Measurements from ENCODE around the gene FLNC. TPM values are rescaled to one million over a fixed set of nuclear protein-coding genes. Genes with fewer than 3 reads are reported as not detected.

The FLNC gene
- polyA plus RNA-seq, 3 donors, result 0.01 TPM; not detected in 2

DNA sequence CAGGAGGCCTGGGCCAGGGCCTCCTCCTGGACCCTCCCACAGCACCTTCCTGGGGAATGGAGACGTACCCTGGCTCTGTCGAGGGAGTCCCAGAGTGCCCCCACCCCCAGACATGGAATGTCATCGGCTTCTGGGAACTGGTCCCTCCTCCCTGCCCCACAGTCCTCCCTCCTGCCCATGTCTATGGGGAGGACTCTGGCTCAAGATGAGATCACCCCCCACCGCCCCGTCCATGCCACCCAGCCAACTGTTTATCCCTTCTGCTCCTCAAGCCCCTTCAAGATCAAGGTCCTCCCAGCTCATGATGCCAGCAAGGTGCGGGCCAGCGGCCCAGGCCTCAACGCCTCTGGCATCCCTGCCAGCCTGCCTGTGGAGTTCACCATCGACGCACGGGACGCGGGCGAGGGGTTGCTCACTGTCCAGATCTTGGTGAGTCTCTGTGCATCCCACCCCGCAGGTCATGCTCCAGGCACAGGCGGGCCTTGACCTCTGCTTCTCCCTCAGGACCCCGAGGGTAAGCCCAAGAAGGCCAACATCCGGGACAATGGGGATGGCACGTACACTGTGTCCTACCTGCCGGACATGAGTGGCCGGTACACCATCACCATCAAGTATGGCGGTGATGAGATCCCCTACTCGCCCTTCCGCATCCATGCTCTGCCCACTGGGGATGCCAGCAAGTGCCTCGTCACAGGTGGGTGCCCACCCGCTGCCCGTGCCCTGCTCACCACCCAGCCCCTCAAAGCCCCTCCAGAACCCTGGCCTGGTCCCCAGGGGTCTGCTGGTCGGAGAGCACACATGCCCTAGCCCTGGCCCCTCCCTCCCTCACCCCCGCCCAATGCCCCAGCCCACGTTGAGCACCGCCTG is 18.3 kb downstream of the FLNC start:
- Histone ChIP-seq H3K4me3 (replicated peaks in 1 of 3; ENCODE audit: low read depth in 2 of 3, low read length in 3 of 3) (no peak overlapping the region), H3K4me1 (ENCODE audit: control insufficient read depth in 1 of 2, insufficient read depth in 2 of 2, low read length in 2 of 2) (no peaks in the 10 kb centered on the region), H3K4me2 (replicated peaks; ENCODE audit: extremely low read depth, low read length, poor library complexity, severe bottlenecking) (no peak overlapping the region), H3K36me3 (replicated peaks in 1 of 2; ENCODE audit: control insufficient read depth in 1 of 2, insufficient read depth in 2 of 2, low read length in 2 of 2) (no peaks in the 10 kb centered on the region), H3K27me3 (ENCODE audit: control insufficient read depth in 2 of 2, insufficient read depth in 2 of 2, low read length in 2 of 2) (no peaks in the 10 kb centered on the region), H4K20me1 (ENCODE audit: insufficient read depth, low read length) (no peaks in the 10 kb centered on the region), H3K9ac (ENCODE audit: insufficient read depth, low read length, poor library complexity, severe bottlenecking) (no peak overlapping the region), H3K9me3 (replicated peaks in 1 of 2; ENCODE audit: control insufficient read depth in 1 of 2, insufficient read depth in 1 of 2, low read length in 2 of 2) (no peaks in the 10 kb centered on the region), H3K27ac (ENCODE audit: low read depth in 1 of 2, low read length in 2 of 2) (no peak overlapping the region), H3K79me2 (ENCODE audit: insufficient read depth, low read length) (no peaks in the 10 kb centered on the region), H2AFZ (ENCODE audit: insufficient read depth, low read depth, low read length, poor library complexity, severe bottlenecking) (no peak overlapping the region)
- Mint-ChIP-seq H3K9me3 (no peaks in the 10 kb centered on the region), H3K27me3 (ENCODE audit: low read depth in 3 of 3) (peaks cover 2 to 8% (median 5%) of the 10 kb centered on the region in 3 donors), H3K27ac (peak overlapping the region in 1 of 7 donors; percentile 43), H3K4me3 (no peak overlapping the region), H3K4me1 (no peaks in the 10 kb centered on the region), H3K36me3 (no peaks in the 10 kb centered on the region)
- intact Hi-C loops (cut with micrococcal nuclease), result no loop called here
- 95% methylated on average over 23 of the region's 31 CpGs for WGBS (ENCODE audit: insufficient coverage)
- TF ChIP-seq, protein P1, sequence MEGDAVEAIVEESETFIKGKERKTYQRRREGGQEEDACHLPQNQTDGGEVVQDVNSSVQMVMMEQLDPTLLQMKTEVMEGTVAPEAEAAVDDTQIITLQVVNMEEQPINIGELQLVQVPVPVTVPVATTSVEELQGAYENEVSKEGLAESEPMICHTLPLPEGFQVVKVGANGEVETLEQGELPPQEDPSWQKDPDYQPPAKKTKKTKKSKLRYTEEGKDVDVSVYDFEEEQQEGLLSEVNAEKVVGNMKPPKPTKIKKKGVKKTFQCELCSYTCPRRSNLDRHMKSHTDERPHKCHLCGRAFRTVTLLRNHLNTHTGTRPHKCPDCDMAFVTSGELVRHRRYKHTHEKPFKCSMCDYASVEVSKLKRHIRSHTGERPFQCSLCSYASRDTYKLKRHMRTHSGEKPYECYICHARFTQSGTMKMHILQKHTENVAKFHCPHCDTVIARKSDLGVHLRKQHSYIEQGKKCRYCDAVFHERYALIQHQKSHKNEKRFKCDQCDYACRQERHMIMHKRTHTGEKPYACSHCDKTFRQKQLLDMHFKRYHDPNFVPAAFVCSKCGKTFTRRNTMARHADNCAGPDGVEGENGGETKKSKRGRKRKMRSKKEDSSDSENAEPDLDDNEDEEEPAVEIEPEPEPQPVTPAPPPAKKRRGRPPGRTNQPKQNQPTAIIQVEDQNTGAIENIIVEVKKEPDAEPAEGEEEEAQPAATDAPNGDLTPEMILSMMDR (IDR thresholded peaks at IDR 0.05), result no peak
- no peak for DNase-seq

DNA sequence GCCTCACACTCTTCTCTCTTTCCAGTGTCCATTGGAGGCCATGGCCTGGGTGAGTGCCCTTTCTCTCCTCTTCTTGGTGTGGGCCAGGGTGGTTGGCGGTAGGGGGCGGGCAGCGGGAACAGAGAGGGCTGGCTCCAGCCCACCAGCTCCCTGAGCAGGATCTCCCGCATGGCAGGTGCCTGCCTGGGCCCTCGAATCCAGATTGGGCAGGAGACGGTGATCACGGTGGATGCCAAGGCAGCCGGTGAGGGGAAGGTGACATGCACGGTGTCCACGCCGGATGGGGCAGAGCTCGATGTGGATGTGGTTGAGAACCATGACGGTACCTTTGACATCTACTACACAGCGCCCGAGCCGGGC is 18.9 kb downstream of the FLNC start:
- no peak overlapping the region for H3K4me3 ChIP-seq (replicated peaks in 1 of 3; ENCODE audit: low read depth in 2 of 3, low read length in 3 of 3)
- Mint-ChIP-seq H3K4me1 (no peaks in the 10 kb centered on the region), H3K27ac (peak overlapping the region in 1 of 7 donors; percentile 50), H3K27me3 (ENCODE audit: low read depth in 3 of 3) (peaks cover 2 to 10% (median 5%) of the 10 kb centered on the region in 3 donors), H3K4me3 (no peak overlapping the region), H3K9me3 (no peaks in the 10 kb centered on the region), H3K36me3 (no peaks in the 10 kb centered on the region)
- H2AFZ ChIP-seq (ENCODE audit: insufficient read depth, low read depth, low read length, poor library complexity, severe bottlenecking), result no peak overlapping the region
- 100% methylated on average over 5 of the region's 16 CpGs for WGBS (ENCODE audit: insufficient coverage)
- no peaks in the 10 kb centered on the region for H3K36me3 ChIP-seq (replicated peaks in 1 of 2; ENCODE audit: control insufficient read depth in 1 of 2, insufficient read depth in 2 of 2, low read length in 2 of 2)
- H3K27me3 ChIP-seq (ENCODE audit: control insufficient read depth in 2 of 2, insufficient read depth in 2 of 2, low read length in 2 of 2), result no peaks in the 10 kb centered on the region
- TF ChIP-seq, protein P1 (IDR thresholded peaks at IDR 0.05), result no peak
- intact Hi-C loops (cut with micrococcal nuclease), result no loop called here
- H3K79me2 ChIP-seq (ENCODE audit: insufficient read depth, low read length), result no peaks in the 10 kb centered on the region
- no peak overlapping the region for H3K27ac ChIP-seq (ENCODE audit: low read depth in 1 of 2, low read length in 2 of 2)
- H3K9ac ChIP-seq (ENCODE audit: insufficient read depth, low read length, poor library complexity, severe bottlenecking), result no peak overlapping the region
- no peaks in the 10 kb centered on the region for H4K20me1 ChIP-seq (ENCODE audit: insufficient read depth, low read length)
- no peaks in the 10 kb centered on the region for H3K4me1 ChIP-seq (ENCODE audit: control insufficient read depth in 1 of 2, insufficient read depth in 2 of 2, low read length in 2 of 2)
- H3K4me2 ChIP-seq (replicated peaks; ENCODE audit: extremely low read depth, low read length, poor library complexity, severe bottlenecking), result no peak overlapping the region
- DNase-seq, result no peak
- no peaks in the 10 kb centered on the region for H3K9me3 ChIP-seq (replicated peaks in 1 of 2; ENCODE audit: control insufficient read depth in 1 of 2, insufficient read depth in 1 of 2, low read length in 2 of 2)
